HL-60 (cell line): ENCODE data around the gene NOX5.

Experiments used
- DNase-seq, 2 experiments: peaks; one replicate each; pipeline ENCODE4 v3.0.0-alpha.2; 2010 to 2020; ENCODE audit warnings: low read depth in 1 of 2, low spot score in 1 of 2
- H3K27ac ChIP-seq: fragments of 250-450 bp; sonication (Bioruptor Pico); replicated peaks from 2 replicates; pipeline ENCODE4 v1.5.1; 2020; ENCODE audit warnings: mild to moderate bottlenecking, moderate library complexity
- H3K27me3 ChIP-seq: fragments of 250-450 bp; sonication (Bioruptor Pico); 2 replicates; pipeline ENCODE4 v1.5.1; 2021; ENCODE audit warnings: mild to moderate bottlenecking, moderate library complexity; ENCODE audit not compliant: insufficient read depth, poor library complexity, severe bottlenecking
- H3K4me3 ChIP-seq: replicated peaks from 2 replicates; pipeline ENCODE4 v1.5.1; 2011; ENCODE audit warnings: mild to moderate bottlenecking, control low read depth, low read length; ENCODE audit not compliant: insufficient read depth
- CTCF ChIP-seq: IDR thresholded peaks from one replicate; pipeline ENCODE4 v1.5.1; 2011; ENCODE audit warnings: low read length, control low read depth, inconsistent platforms; ENCODE audit not compliant: insufficient read depth
- GABPA ChIP-seq: IDR thresholded peaks from 2 replicates; pipeline ENCODE4 v1.6.1; 2012; ENCODE audit warnings: low read depth
- POLR2AphosphoS5 ChIP-seq: IDR thresholded peaks from 2 replicates; pipeline ENCODE4 v1.6.1; 2012; ENCODE audit warnings: low read depth
- REST ChIP-seq: IDR thresholded peaks from 2 replicates; pipeline ENCODE4 v1.6.1; 2012; ENCODE audit warnings: low read depth; ENCODE audit not compliant: insufficient replicate concordance
- SPI1 ChIP-seq: IDR thresholded peaks from 2 replicates; pipeline ENCODE4 v1.6.1; 2012; ENCODE audit warnings: low read depth, mild to moderate bottlenecking, borderline replicate concordance

The NOX5 gene

DNA sequence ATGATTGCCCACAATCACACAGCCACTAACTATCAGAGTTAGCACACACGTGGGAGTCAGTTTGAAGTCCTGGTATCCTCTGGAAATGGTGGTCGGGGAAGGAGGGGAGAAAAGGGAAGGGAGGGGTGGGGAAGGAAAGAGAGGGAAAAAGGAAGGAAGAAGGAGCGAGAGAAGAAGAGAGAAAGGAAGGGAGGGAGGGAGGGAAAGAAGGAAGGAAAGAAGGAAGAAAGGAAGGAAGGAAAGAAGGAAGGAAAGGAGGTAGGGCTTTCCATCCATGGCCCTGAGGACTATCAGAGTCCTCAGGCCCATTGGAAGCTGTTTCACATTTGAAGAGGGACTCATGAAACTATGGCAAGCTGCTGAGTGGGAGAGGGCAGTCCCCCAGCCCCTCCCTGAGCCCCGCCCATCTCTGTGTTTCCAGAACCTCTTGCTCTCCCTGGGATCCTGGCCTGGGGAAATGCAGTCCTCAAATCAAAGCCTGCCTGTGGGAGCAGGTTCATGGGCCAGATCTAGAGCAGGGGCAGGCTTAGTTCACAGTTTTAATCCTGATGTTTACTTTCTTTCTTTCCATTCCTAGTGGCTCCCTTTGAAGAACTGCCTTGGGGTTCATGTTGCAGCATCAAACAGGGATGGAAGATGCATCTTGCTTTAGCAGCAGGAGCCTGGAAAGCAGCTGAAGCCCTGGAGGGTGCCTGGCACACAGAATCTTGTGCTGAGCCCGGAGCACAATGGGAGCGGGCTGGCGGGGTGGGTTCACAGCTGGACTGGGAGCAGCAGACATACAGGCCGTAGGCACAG, 79.8 kb downstream of the NOX5 start:
- no peak overlapping the region for H3K27ac ChIP-seq
- TF ChIP-seq GABPA (no peak), CTCF (no peak)

DNA sequence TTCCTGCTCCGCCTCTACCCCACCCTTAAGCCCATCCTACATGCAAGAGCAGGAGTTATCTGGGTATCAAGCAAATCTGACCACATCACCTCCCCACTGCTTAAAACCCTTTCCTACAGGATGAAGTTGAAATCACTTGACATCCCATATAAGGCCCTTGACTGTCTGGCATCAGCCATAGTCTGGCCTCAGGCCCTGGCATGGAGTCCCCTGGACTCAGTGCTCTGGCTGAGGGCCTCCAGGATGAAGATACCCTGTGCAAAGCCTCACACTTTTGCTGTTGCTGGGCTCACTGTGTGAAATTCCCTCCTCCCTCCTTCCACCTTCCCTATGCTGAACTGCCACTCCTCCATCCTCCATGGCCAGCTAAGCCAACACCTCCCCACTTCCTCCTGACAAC, 80.8 kb downstream of the NOX5 start:
- no peaks in the 10 kb centered on the region for H3K27me3 ChIP-seq
- TF ChIP-seq POLR2AphosphoS5, result no peak
- no peak for TF ChIP-seq REST
- no peak for TF ChIP-seq SPI1
- no peak for TF ChIP-seq CTCF
- no peak for TF ChIP-seq GABPA
- no peak for DNase-seq

More for the DNA sequence above, 79.8 kb downstream of the NOX5 start:
- no peaks in the 10 kb centered on the region for H3K27me3 ChIP-seq
- no peak for DNase-seq
- no peak overlapping the region for H3K4me3 ChIP-seq

GRCh38 chr15:69096196-69096595, 81.7 kb downstream of the NOX5 start:
- Histone ChIP-seq H3K27ac (no peak overlapping the region), H3K27me3 (no peaks in the 10 kb centered on the region), H3K4me3 (no peak overlapping the region)
- TF ChIP-seq CTCF (no peak), SPI1 (no peak), POLR2AphosphoS5 (no peak), REST (no peak), GABPA (no peak)
- DNase-seq, result no peak

More for the DNA sequence above, 80.8 kb downstream of the NOX5 start:
- Histone ChIP-seq H3K4me3 (no peak overlapping the region), H3K27ac (no peak overlapping the region)

- TF ChIP-seq SPI1, result no peak
- TF ChIP-seq REST, result no peak
- no peak for TF ChIP-seq POLR2AphosphoS5
- no peak for TF ChIP-seq CTCF
- TF ChIP-seq GABPA, result no peak
- no peak for DNase-seq
- Histone ChIP-seq H3K4me3 (no peak overlapping the region), H3K27ac (no peak overlapping the region), H3K27me3 (no peaks in the 10 kb centered on the region)
Measured at GRCh38 chr15:69096626-69097025, 82.1 kb downstream of the NOX5 start.
